NCI-H187 treated with DMSO at 0.1 percent for 48 hours (cell line): ENCODE measurements around the gene HACE1.

ENCODE experiments used
- DNase-seq: peaks from one replicate; lab custom pipeline; 2025; lab: John Stamatoyannopoulos, UW

HACE1 gene

GRCh38 chr6:104688283-104688969 lies 171.3 kb downstream of the HACE1 start:
- DNase-seq = no peak

- DNase-seq = no peak
Measured at GRCh38 chr6:104686550-104687175, 173.1 kb downstream of the HACE1 start.

- no peak for DNase-seq
Measured at GRCh38 chr6:104685871-104686549, 173.7 kb downstream of the HACE1 start.

GRCh38 chr6:104684911-104685415 lies 174.8 kb downstream of the HACE1 start:
- no peak for DNase-seq

GRCh38 chr6:104683809-104684208 lies 175.9 kb downstream of the HACE1 start:
- no peak for DNase-seq

GRCh38 chr6:104682722-104683643 lies 176.7 kb downstream of the HACE1 start:
- DNase-seq = no peak

DNA sequence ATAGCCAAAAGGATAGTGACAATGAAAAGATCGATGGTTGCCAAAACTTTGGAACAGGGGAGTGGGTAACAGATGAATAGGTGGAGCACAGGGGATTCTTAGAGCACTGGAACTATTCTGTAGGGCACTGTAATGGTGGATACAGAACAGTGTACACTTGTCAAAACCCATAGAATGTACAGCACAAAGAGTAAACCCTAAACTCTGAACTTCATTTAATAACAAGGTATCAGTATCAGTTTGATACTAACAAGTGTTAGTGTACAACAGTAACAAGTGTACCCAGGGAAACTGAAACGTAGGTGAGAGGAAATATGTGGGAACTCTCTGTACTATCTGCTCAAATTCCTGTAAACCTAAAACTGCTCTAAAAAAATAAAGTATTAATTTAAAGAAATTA lies 179.2 kb downstream of the HACE1 start:
- DNase-seq = no peak

- DNase-seq = no peak
Measured at GRCh38 chr6:104679971-104680370, 179.7 kb downstream of the HACE1 start.
